K562 (cell line): ENCODE results near the gene GLIS2. TPM values are rescaled to one million over a fixed set of nuclear protein-coding genes. Genes with fewer than 3 reads are reported as not detected.
A peak's percentile ranks its signal among the peaks of the same experiment; 100 is the strongest.

Experiments
- ATF7 ChIP-seq: fragments of 450-650 bp; IDR thresholded peaks from 2 replicates; pipeline ENCODE4 v1.7.1; 2014; ENCODE audit warnings: mild to moderate bottlenecking, moderate library complexity
- BHLHE40 ChIP-seq: IDR thresholded peaks from 2 replicates; pipeline ENCODE4 v1.6.1; 2011; ENCODE audit warnings: low read length, improper control_type of control experiment
- FOXK1 ChIP-seq: sonication (generic); formaldehyde crosslinking; IDR thresholded peaks from 2 replicates; pipeline ENCODE4 v1.8.0; 2022; ENCODE audit warnings: missing genetic modification reagents, mild to moderate bottlenecking, borderline replicate concordance
- MXD1 ChIP-seq: fragments of 250-450 bp; sonication (Bioruptor Pico); IDR thresholded peaks from 2 replicates; pipeline ENCODE4 v1.8.0; 2021; ENCODE audit warnings: borderline replicate concordance, mild to moderate bottlenecking, moderate library complexity; ENCODE audit not compliant: poor library complexity, severe bottlenecking
- RFX7 ChIP-seq: fragments of 250-450 bp; sonication (Bioruptor Pico); IDR thresholded peaks from 2 replicates; pipeline ENCODE4 v1.5.1; 2021; ENCODE audit warnings: mild to moderate bottlenecking
- TFAP4 ChIP-seq: sonication (generic); formaldehyde crosslinking; IDR thresholded peaks from 2 replicates; pipeline ENCODE4 v1.8.0; 2022; ENCODE audit warnings: missing genetic modification reagents, mild to moderate bottlenecking, moderate library complexity, borderline replicate concordance
- ZBTB49 ChIP-seq: sonication (generic); formaldehyde crosslinking; IDR thresholded peaks from 2 replicates; pipeline ENCODE4 v1.8.0; 2022; ENCODE audit warnings: missing genetic modification reagents, mild to moderate bottlenecking, borderline replicate concordance
- ZKSCAN1 ChIP-seq: fragments of 150-350 bp; IDR thresholded peaks from 2 replicates; pipeline ENCODE4 v1.6.1; 2016; ENCODE audit warnings: low read depth, low read length
- ZNF165 ChIP-seq: fragments of 250-450 bp; sonication (Bioruptor Pico); IDR thresholded peaks from 2 replicates; pipeline ENCODE4 v1.4.0; 2020; ENCODE audit warnings: borderline replicate concordance
- polyA plus RNA-seq, 8 experiments: library from polyadenylated mRNA; depleted of rRNA in 4 of 8; stranded (reverse) in 5 of 8; unstranded in 3 of 8; fragments of >200 nt; fragmentation: Nextera tagmentation in 2 of 8; fragmentation: Illumina TruSeq in 1 of 8; extraction: Ambion mirVana in 2 of 8; extraction: Trizol in 1 of 8; gene quantifications; 2 replicates each; pipeline versions ENCODE4 v1.2.1 to v1.2.3, GENCODE V29; 2011 to 2014; ENCODE audit warnings: inconsistent platforms in 1 of 8, missing spikeins in 1 of 8
- total RNA-seq, 7 experiments: library from RNA; depleted of rRNA in 6 of 7; stranded (reverse); fragments of >200 nt in 6 of 7; fragmentation: Illumina TruSeq in 2 of 7; extraction: Trizol in 2 of 7; gene quantifications; 2 replicates each; pipeline versions ENCODE4 v1.2.1 to v1.2.3, GENCODE V29; 2011 to 2021; ENCODE audit warnings: low replicate concordance in 1 of 7
- TF ChIP-seq, protein P1 (sequence below): fragments of 450-650 bp; IDR thresholded peaks from 2 replicates; pipeline ENCODE4 v1.6.1; 2016; ENCODE audit warnings: mild to moderate bottlenecking, moderate library complexity
- TF ChIP-seq, protein P2 (sequence below): sonication (generic); formaldehyde crosslinking; IDR thresholded peaks from 2 replicates; pipeline ENCODE4 v1.9.0; 2022; ENCODE audit warnings: mild to moderate bottlenecking, missing genetic modification reagents

GLIS2 gene
- total and polyA plus RNA-seq, 9 of the 15 experiments (the other 6 are each of a cell fraction or from before 2014, with no cell fraction given), result 0.10 to 9.0 (median 0.57) TPM

GRCh38 chr16:4314532-4315185 is 1.2 kb upstream of the GLIS2 start (continued):
- TF ChIP-seq, protein P1, sequence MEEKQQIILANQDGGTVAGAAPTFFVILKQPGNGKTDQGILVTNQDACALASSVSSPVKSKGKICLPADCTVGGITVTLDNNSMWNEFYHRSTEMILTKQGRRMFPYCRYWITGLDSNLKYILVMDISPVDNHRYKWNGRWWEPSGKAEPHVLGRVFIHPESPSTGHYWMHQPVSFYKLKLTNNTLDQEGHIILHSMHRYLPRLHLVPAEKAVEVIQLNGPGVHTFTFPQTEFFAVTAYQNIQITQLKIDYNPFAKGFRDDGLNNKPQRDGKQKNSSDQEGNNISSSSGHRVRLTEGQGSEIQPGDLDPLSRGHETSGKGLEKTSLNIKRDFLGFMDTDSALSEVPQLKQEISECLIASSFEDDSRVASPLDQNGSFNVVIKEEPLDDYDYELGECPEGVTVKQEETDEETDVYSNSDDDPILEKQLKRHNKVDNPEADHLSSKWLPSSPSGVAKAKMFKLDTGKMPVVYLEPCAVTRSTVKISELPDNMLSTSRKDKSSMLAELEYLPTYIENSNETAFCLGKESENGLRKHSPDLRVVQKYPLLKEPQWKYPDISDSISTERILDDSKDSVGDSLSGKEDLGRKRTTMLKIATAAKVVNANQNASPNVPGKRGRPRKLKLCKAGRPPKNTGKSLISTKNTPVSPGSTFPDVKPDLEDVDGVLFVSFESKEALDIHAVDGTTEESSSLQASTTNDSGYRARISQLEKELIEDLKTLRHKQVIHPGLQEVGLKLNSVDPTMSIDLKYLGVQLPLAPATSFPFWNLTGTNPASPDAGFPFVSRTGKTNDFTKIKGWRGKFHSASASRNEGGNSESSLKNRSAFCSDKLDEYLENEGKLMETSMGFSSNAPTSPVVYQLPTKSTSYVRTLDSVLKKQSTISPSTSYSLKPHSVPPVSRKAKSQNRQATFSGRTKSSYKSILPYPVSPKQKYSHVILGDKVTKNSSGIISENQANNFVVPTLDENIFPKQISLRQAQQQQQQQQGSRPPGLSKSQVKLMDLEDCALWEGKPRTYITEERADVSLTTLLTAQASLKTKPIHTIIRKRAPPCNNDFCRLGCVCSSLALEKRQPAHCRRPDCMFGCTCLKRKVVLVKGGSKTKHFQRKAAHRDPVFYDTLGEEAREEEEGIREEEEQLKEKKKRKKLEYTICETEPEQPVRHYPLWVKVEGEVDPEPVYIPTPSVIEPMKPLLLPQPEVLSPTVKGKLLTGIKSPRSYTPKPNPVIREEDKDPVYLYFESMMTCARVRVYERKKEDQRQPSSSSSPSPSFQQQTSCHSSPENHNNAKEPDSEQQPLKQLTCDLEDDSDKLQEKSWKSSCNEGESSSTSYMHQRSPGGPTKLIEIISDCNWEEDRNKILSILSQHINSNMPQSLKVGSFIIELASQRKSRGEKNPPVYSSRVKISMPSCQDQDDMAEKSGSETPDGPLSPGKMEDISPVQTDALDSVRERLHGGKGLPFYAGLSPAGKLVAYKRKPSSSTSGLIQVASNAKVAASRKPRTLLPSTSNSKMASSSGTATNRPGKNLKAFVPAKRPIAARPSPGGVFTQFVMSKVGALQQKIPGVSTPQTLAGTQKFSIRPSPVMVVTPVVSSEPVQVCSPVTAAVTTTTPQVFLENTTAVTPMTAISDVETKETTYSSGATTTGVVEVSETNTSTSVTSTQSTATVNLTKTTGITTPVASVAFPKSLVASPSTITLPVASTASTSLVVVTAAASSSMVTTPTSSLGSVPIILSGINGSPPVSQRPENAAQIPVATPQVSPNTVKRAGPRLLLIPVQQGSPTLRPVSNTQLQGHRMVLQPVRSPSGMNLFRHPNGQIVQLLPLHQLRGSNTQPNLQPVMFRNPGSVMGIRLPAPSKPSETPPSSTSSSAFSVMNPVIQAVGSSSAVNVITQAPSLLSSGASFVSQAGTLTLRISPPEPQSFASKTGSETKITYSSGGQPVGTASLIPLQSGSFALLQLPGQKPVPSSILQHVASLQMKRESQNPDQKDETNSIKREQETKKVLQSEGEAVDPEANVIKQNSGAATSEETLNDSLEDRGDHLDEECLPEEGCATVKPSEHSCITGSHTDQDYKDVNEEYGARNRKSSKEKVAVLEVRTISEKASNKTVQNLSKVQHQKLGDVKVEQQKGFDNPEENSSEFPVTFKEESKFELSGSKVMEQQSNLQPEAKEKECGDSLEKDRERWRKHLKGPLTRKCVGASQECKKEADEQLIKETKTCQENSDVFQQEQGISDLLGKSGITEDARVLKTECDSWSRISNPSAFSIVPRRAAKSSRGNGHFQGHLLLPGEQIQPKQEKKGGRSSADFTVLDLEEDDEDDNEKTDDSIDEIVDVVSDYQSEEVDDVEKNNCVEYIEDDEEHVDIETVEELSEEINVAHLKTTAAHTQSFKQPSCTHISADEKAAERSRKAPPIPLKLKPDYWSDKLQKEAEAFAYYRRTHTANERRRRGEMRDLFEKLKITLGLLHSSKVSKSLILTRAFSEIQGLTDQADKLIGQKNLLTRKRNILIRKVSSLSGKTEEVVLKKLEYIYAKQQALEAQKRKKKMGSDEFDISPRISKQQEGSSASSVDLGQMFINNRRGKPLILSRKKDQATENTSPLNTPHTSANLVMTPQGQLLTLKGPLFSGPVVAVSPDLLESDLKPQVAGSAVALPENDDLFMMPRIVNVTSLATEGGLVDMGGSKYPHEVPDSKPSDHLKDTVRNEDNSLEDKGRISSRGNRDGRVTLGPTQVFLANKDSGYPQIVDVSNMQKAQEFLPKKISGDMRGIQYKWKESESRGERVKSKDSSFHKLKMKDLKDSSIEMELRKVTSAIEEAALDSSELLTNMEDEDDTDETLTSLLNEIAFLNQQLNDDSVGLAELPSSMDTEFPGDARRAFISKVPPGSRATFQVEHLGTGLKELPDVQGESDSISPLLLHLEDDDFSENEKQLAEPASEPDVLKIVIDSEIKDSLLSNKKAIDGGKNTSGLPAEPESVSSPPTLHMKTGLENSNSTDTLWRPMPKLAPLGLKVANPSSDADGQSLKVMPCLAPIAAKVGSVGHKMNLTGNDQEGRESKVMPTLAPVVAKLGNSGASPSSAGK, result peak; percentile 81
- TF ChIP-seq MXD1 (CRISPR knock-in tag), result no peak
- no peak for TF ChIP-seq BHLHE40
- TF ChIP-seq ZBTB49 (CRISPR knock-in tag), result 0 out of 2 replicates have a peak, but pooled peaks have one; percentile 40
- no peak for TF ChIP-seq ZNF165 (CRISPR knock-in tag)
- peak; percentile 71; the same call in 1 of the 2 replicates for TF ChIP-seq TFAP4 (CRISPR knock-in tag)
- no peak for TF ChIP-seq RFX7
- TF ChIP-seq, protein P2, sequence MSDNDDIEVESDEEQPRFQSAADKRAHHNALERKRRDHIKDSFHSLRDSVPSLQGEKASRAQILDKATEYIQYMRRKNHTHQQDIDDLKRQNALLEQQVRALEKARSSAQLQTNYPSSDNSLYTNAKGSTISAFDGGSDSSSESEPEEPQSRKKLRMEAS (CRISPR knock-in tag), result peak; percentile 94
- TF ChIP-seq ZKSCAN1, result peak; percentile 97
- TF ChIP-seq FOXK1 (CRISPR knock-in tag), result 0 out of 2 replicates have a peak, but pooled peaks have one; percentile 69
- 0 out of 2 replicates have a peak, but pooled peaks have one; percentile 16 for TF ChIP-seq ATF7
